BJ (cell line): ENCODE results near the gene COL23A1. TPM values are rescaled to one million over a fixed set of nuclear protein-coding genes. Genes with fewer than 3 reads are reported as not detected.
"Not testable (repeated sequence)": the region's sequence is repeated elsewhere in the genome, so short reads cannot be mapped to it uniquely, and the experiment has no call there.

Source experiments
- CTCF ChIA-PET: fragments of 350-600 bp; formaldehyde crosslinking; extraction: SDS; loops from one replicate; lab custom pipeline; 2021; ENCODE audit warnings: antibody characterized with exemption, inconsistent platforms; lab: Yijun Ruan, JAX
- POLR2A ChIA-PET: fragments of 300-600 bp; sonication (Branson Sonifier 250); formaldehyde crosslinking; extraction: SDS; loops from one replicate; lab custom pipeline; 2021; ENCODE audit warnings: antibody characterized with exemption; lab: Charles Lee
- DNase-seq: peaks from one replicate; pipeline ENCODE4 v3.0.0-alpha.2; 2011; ENCODE audit warnings: low read depth
- H3K27me3 ChIP-seq: 2 replicates; pipeline ENCODE4 v1.6.0; 2011; ENCODE audit warnings: low read length; ENCODE audit not compliant: control insufficient read depth, insufficient read depth
- H3K36me3 ChIP-seq: 2 replicates; pipeline ENCODE4 v1.5.1; 2011; ENCODE audit warnings: low read length; ENCODE audit not compliant: control insufficient read depth, insufficient read depth
- H3K4me3 ChIP-seq: 2 replicates; pipeline ENCODE4 v1.5.1; 2011; ENCODE audit warnings: low read depth, mild to moderate bottlenecking, control low read depth, low read length
- CTCF ChIP-seq: IDR thresholded peaks from 2 replicates; pipeline ENCODE4 v1.5.1; 2011; ENCODE audit warnings: low read depth, mild to moderate bottlenecking, control low read depth, inconsistent platforms, low read length, moderate library complexity; ENCODE audit not compliant: insufficient read depth
- polyA plus RNA-seq: library from polyadenylated mRNA; depleted of rRNA; stranded (reverse); fragments of >200 nt; gene quantifications from 2 replicates; pipeline ENCODE4 v1.2.3, GENCODE V29; 2011

Gene COL23A1
- polyA plus RNA-seq, 1 experiment: not detected

GRCh38 chr5:178257650-178258049, 332.5 kb downstream of the COL23A1 start:
- POLR2A ChIA-PET: no interaction called here
- CTCF ChIA-PET: no interaction called here

GRCh38 chr5:178256746-178257145, 333.4 kb downstream of the COL23A1 start:
- no peaks in the 10 kb centered on the region for H3K36me3 ChIP-seq
- no peak overlapping the region for H3K4me3 ChIP-seq
- no peaks in the 10 kb centered on the region for H3K27me3 ChIP-seq
- ChIA-PET CTCF (interaction anchor here (0.7 kb wide), 1 partner anchor 22 kb away, joined by 4 read pairs; no protein-coding TSS in a partner anchor), POLR2A (no interaction called here)
- DNase-seq: no peak
- TF ChIP-seq CTCF: no peak

More at GRCh38 chr5:178257650-178258049, 332.5 kb downstream of the COL23A1 start:
- no peak for DNase-seq
- H3K27me3 ChIP-seq: no peaks in the 10 kb centered on the region
- H3K36me3 ChIP-seq: no peaks in the 10 kb centered on the region
- no peak for TF ChIP-seq CTCF
- no peak overlapping the region for H3K4me3 ChIP-seq

GRCh38 chr5:178253632-178254031, 336.6 kb downstream of the COL23A1 start:
- CTCF ChIA-PET, POLR2A ChIA-PET, H3K36me3 ChIP-seq, DNase-seq, H3K27me3 ChIP-seq, H3K4me3 ChIP-seq: not testable (repeated sequence)

- CTCF ChIA-PET: interaction anchor here (0.8 kb wide), 1 partner anchor 15 kb away, joined by 3 read pairs; no protein-coding TSS in a partner anchor
- POLR2A ChIA-PET: no interaction called here
- no peak for TF ChIP-seq CTCF
Measured at GRCh38 chr5:178252258-178252657, 337.9 kb downstream of the COL23A1 start.

GRCh38 chr5:178250263-178250662, 339.9 kb downstream of the COL23A1 start:
- no peak for TF ChIP-seq CTCF
- H3K4me3 ChIP-seq: no peak overlapping the region
- ChIA-PET CTCF (interaction anchor here (0.6 to 1.3 kb wide), 2 partner anchors 15 to 292 kb away, joined by 4 read pairs; no protein-coding TSS in a partner anchor), POLR2A (no interaction called here)
- H3K27me3 ChIP-seq: no peaks in the 10 kb centered on the region
- DNase-seq: no peak
- no peaks in the 10 kb centered on the region for H3K36me3 ChIP-seq

More at GRCh38 chr5:178252258-178252657, 337.9 kb downstream of the COL23A1 start:
- no peak overlapping the region for H3K4me3 ChIP-seq
- DNase-seq: no peak
- no peaks in the 10 kb centered on the region for H3K36me3 ChIP-seq
- no peaks in the 10 kb centered on the region for H3K27me3 ChIP-seq
